ENCODE results near the gene DGKH.

Gene DGKH

DNA sequence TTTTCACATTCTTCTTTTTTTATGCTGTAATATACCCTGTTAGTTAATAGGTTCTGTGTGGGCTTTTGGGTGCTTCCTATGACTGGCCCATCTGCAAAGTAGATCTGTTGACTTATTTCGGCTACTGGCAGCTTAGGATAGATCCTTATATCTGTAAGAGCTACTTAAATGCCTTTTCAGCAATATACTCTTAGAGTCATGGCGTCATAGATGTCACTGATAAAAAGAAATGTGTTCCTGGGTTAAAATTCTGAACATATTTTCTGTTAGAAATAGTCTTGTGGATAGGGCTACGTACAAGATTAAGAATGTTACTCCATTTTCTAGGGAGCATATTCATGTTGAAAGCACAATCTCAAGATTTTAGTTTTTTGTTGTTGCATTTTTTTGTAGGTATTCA, 228.2 kb downstream of the DGKH start:
- no peak for DNase-seq
- in situ Hi-C loops (cut with HindIII; ENCODE audit: low pct_ligation_motif_present, low pct_unique_long_range_greater_than_20kb, low sequenced_read_pairs): no loop called here

DNA sequence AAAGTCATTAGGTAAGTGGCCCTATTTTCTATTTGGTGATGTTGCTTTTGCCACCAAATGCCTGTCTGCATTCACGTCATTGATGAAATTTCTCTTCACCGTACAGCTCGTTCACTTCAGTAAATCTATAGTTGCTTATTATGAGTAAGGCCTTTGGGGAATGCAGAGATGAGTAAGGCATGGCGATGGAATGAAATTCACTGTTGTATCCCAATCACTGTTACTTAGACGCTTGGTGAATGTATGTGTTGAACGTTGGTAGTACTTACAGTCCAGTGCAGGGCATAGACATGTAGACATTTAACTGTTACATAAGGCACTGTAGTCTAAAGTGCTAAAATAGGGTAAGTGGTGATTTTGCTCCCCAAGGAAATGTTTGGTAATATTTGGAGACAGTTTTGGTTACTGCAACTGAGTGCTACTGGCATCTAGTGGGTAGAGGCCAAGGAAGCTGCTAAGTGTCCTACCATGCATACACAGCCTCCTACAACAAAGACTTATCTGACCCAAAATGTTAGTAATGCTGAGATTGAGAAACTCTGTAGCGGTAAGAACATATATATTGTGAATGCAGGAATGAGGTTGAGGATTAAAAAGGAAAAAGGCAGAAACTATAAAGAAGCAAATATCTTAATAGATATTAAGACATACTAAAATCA, 229.3 kb downstream of the DGKH start:
- in situ Hi-C loops (cut with HindIII; ENCODE audit: low pct_ligation_motif_present, low pct_unique_long_range_greater_than_20kb, low sequenced_read_pairs): no loop called here
- no peak for DNase-seq

GRCh38 chr13:42279080-42279479, 230.6 kb downstream of the DGKH start:
- in situ Hi-C loops (cut with HindIII; ENCODE audit: low pct_ligation_motif_present, low pct_unique_long_range_greater_than_20kb, low sequenced_read_pairs): no loop called here
- no peak for DNase-seq

- in situ Hi-C loops (cut with HindIII; ENCODE audit: low pct_ligation_motif_present, low pct_unique_long_range_greater_than_20kb, low sequenced_read_pairs): no loop called here
- no peak for DNase-seq
These were observed 231.5 kb downstream of the DGKH start for GRCh38 chr13:42279986-42280385.

DNA sequence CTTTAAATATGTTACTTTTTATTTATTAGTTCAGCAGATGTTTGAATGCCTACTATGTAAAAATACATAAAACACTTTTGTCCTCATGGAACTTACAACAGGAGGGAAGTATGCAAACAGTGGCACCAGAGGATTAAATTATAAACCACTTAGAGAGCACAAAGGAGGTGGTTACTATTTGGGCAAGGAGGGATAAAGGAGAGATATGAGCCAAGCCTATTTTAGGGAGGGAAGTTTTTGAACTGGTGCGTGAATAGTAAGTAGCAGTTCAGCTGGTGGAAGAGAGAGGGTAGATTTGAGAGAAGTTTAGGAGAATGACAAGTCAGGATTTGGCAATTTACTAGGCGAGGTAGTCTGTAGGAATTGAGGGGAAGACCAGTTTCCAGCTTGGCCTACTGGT, 232.1 kb downstream of the DGKH start:
- in situ Hi-C loops (cut with HindIII; ENCODE audit: low pct_ligation_motif_present, low pct_unique_long_range_greater_than_20kb, low sequenced_read_pairs): no loop called here
- DNase-seq: no peak

DNA sequence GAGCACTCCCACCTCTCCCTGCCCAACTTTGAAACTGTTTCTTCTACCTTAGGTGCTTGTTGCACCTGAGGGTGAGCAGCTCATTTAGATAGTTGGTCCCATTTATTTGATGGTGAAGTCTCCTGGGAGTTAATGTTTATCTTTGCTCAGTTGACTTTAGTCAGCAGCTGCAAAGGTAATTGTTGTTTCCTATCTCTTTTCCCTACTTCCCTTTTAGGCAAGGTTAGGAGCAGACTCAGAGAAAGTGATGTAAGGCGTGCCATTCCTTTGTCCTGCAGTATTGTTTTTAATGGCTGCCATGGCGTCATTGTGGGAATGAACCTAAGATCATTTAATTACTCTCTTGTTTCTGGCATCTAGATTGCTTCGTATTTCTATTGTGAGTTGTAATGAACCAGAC, 235.1 kb downstream of the DGKH start:
- no peak for DNase-seq
- in situ Hi-C loops (cut with HindIII; ENCODE audit: low pct_ligation_motif_present, low pct_unique_long_range_greater_than_20kb, low sequenced_read_pairs): no loop called here

GRCh38 chr13:42284068-42284467, 235.6 kb downstream of the DGKH start:
- in situ Hi-C loops (cut with HindIII; ENCODE audit: low pct_ligation_motif_present, low pct_unique_long_range_greater_than_20kb, low sequenced_read_pairs): no loop called here

More at GRCh38 chr13:42284068-42284467, 235.6 kb downstream of the DGKH start:
- DNase-seq: no peak
